OCI-LY1 (cell line): ENCODE results near the gene DBET.
"Not testable (repeated sequence)": the region's sequence is repeated elsewhere in the genome, so short reads cannot be mapped to it uniquely, and the experiment has no call there.

Experiments used
- EZH2 ChIP-seq: fragments of 200-600 bp; sonication (generic), shearing (Covaris generic); IDR thresholded peaks from 2 replicates; pipeline ENCODE4 v1.8.0; 2017; ENCODE audit warnings: borderline replicate concordance, mixed run types, mild to moderate bottlenecking, antibody characterized with exemption, low read length, moderate library complexity, mixed read lengths
- TF ChIP-seq, protein P1 (sequence below): fragments of 200-600 bp; sonication (generic), shearing (Covaris generic); IDR thresholded peaks from 2 replicates; pipeline ENCODE4 v1.5.1; 2017; ENCODE audit warnings: mild to moderate bottlenecking, antibody characterized with exemption, low read length, moderate library complexity, mixed read lengths

DNA sequence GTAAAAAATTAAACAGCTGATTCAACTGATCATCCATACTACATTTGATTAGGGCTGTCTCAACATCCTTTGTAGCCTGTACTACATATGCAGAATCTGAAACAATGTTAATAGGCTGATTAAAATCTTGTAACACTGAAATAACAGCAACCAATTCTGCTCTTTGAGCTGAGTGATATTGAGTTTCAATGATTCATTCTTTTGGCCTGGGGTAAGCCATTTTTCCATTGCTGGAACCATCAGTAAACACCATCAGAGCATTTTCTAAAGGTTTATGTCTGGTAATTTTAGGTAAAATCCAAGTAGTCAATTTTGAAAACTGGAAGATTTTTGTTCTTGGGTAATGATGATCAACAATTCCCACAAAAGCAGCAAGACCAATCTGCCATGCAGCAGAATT is 45.7 kb downstream of the DBET start:
- TF ChIP-seq, protein P1, sequence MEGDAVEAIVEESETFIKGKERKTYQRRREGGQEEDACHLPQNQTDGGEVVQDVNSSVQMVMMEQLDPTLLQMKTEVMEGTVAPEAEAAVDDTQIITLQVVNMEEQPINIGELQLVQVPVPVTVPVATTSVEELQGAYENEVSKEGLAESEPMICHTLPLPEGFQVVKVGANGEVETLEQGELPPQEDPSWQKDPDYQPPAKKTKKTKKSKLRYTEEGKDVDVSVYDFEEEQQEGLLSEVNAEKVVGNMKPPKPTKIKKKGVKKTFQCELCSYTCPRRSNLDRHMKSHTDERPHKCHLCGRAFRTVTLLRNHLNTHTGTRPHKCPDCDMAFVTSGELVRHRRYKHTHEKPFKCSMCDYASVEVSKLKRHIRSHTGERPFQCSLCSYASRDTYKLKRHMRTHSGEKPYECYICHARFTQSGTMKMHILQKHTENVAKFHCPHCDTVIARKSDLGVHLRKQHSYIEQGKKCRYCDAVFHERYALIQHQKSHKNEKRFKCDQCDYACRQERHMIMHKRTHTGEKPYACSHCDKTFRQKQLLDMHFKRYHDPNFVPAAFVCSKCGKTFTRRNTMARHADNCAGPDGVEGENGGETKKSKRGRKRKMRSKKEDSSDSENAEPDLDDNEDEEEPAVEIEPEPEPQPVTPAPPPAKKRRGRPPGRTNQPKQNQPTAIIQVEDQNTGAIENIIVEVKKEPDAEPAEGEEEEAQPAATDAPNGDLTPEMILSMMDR = not testable (repeated sequence)
- TF ChIP-seq EZH2 = not testable (repeated sequence)
